Neural progenitor cell (in vitro differentiated cells): ENCODE results near the gene GNL1.
"Not testable (repeated sequence)": the region's sequence is repeated elsewhere in the genome, so short reads cannot be mapped to it uniquely, and the experiment has no call there.

Experiments used
- EZH2phosphoT487 ChIP-seq: fragments of 200-600 bp; sonication (generic); IDR thresholded peaks from 2 replicates; pipeline ENCODE4 v1.6.1; 2017; ENCODE audit warnings: antibody characterized with exemption
- TF ChIP-seq, protein P1 (sequence below): fragments of 200-600 bp; sonication (generic); IDR thresholded peaks from 2 replicates; pipeline ENCODE4 v1.5.1; 2017; ENCODE audit warnings: antibody characterized with exemption, mild to moderate bottlenecking

DNA sequence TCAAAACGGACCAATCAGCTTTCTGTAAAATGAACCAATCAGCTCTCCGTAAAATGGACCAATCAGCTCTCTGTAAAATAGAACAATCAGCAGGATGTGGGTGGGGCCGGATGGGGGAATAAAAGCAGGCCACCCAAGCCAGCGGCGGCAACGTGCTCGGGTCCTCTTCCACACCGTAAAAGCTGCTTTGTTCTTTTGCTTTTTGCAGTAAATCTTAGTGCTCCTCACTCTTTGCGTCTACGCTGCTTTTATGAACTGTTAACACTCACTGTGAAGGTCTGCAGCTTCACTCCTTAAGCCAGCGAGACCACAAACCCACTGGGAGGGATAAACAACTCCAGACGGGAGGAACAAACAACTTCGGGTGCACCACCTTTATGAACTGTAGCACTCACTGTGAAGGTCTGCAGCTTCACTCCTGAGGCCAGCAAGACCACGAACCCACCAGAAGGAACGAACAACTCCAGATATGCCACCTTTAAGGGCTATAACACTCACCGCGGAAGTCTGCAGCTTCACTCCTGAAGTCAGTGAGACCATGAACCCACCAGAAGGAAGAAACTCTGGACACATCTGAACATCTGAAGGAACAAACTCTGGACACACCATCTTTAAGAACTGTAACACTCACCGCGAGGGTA is 37.7 kb downstream of the GNL1 start:
- TF ChIP-seq, protein P1, sequence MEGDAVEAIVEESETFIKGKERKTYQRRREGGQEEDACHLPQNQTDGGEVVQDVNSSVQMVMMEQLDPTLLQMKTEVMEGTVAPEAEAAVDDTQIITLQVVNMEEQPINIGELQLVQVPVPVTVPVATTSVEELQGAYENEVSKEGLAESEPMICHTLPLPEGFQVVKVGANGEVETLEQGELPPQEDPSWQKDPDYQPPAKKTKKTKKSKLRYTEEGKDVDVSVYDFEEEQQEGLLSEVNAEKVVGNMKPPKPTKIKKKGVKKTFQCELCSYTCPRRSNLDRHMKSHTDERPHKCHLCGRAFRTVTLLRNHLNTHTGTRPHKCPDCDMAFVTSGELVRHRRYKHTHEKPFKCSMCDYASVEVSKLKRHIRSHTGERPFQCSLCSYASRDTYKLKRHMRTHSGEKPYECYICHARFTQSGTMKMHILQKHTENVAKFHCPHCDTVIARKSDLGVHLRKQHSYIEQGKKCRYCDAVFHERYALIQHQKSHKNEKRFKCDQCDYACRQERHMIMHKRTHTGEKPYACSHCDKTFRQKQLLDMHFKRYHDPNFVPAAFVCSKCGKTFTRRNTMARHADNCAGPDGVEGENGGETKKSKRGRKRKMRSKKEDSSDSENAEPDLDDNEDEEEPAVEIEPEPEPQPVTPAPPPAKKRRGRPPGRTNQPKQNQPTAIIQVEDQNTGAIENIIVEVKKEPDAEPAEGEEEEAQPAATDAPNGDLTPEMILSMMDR, result not testable (repeated sequence)
- TF ChIP-seq EZH2phosphoT487, result not testable (repeated sequence)
